ENCODE results near the gene RIC3. TPM values are rescaled to one million over a fixed set of nuclear protein-coding genes. Genes with fewer than 3 reads are reported as not detected.
A peak's percentile ranks its signal among the peaks of the same experiment; 100 is the strongest.

RIC3 gene
- total and polyA plus RNA-seq, 2 of the 8 experiments (the other 6 are each of a cell fraction or from before 2014, with no cell fraction given) = 6.4 to 15.5 TPM

- H3K23me2 ChIP-seq (ENCODE audit: low read depth, low read length) = no peaks in the 10 kb centered on the region
- no peaks in the 10 kb centered on the region for H3K79me1 ChIP-seq (ENCODE audit: low read depth, low read length)
- no peaks in the 10 kb centered on the region for H3K4me1 ChIP-seq (replicated peaks in 1 of 4; ENCODE audit: control insufficient read depth in 3 of 4, insufficient read depth in 4 of 4, low read length in 3 of 4)
- 0 out of 2 replicates have a peak overlapping the region, but pooled peaks have one; percentile 63 for H2BK12ac ChIP-seq (ENCODE audit: low read depth, low read length)
- H3K4ac ChIP-seq (replicated peaks; ENCODE audit: insufficient read length, low read depth, low read length) = no peak overlapping the region
- no peak overlapping the region for H4K91ac ChIP-seq (replicated peaks; ENCODE audit: insufficient read length, low read length)
- no peak overlapping the region for H2BK15ac ChIP-seq (ENCODE audit: low read length)
- TF ChIP-seq RFX5 (IDR thresholded peaks at IDR 0.05; ENCODE audit: borderline replicate concordance, low read depth, low read length) (no peak), CTCF (IDR thresholded peaks at IDR 0.05; ENCODE audit: control extremely low read depth in 1 of 3, insufficient read depth in 1 of 3, low read depth in 1 of 3, low read length in 3 of 3) (peak; percentile 35 to 60 (median 54)), RAD21 (IDR thresholded peaks at IDR 0.05 in 1 of 2, conservative IDR thresholded peaks at IDR 0.05 in 1 of 2; ENCODE audit: low read depth in 2 of 2, low read length in 2 of 2) (peak in 1 of 2 experiments; percentile 36; a peak in 3 of 4 replicates), CREB1 (IDR thresholded peaks at IDR 0.05) (0 out of 2 replicates have a peak, but pooled peaks have one; percentile 13), ASH2L (IDR thresholded peaks at IDR 0.05; ENCODE audit: low read length) (peak; percentile 55), BRCA1 (IDR thresholded peaks at IDR 0.05; ENCODE audit: low read depth, low read length) (no peak), POLR2AphosphoS5 (IDR thresholded peaks at IDR 0.05; ENCODE audit: low read depth, low read length) (0 out of 2 replicates have a peak, but pooled peaks have one; percentile 26), TCF12 (IDR thresholded peaks at IDR 0.05; ENCODE audit: low read depth, low read length) (peak; percentile 61; the same call in 1 of the 2 replicates), SRF (IDR thresholded peaks at IDR 0.05; ENCODE audit: low read depth, low read length) (peak; percentile 29; the same call in 1 of the 2 replicates), RNF2 (IDR thresholded peaks at IDR 0.05; ENCODE audit: borderline replicate concordance, low read depth, low read length, missing control alignments, poor library complexity, severe bottlenecking) (no peak)
- no peak overlapping the region for H3K14ac ChIP-seq (ENCODE audit: insufficient read length)
- no peak overlapping the region for H2AK5ac ChIP-seq (ENCODE audit: low read depth, low read length)
- no peaks in the 10 kb centered on the region for H3K79me2 ChIP-seq (ENCODE audit: control insufficient read depth in 1 of 2, insufficient read depth in 2 of 2, low read length in 2 of 2)
- no peak overlapping the region for H3K9ac ChIP-seq (replicated peaks in 1 of 4; ENCODE audit: extremely low read depth in 1 of 4, low read depth in 3 of 4, low read length in 3 of 4)
- DNase-seq (ENCODE audit: low read depth in 1 of 2, low spot score in 2 of 2) = peak in 1 of 2 experiments; percentile 71
- H4K8ac ChIP-seq (ENCODE audit: extremely low read depth, insufficient read depth, low read length) = no peak overlapping the region; the same call in 1 of the 2 replicates
- H3K56ac ChIP-seq (replicated peaks; ENCODE audit: insufficient read length, low read depth, low read length) = no peak overlapping the region
- H2BK120ac ChIP-seq (replicated peaks; ENCODE audit: low read depth, low read length) = no peak overlapping the region
- 0 out of 2 replicates have a peak overlapping the region, but pooled peaks have one; percentile 25 for H3K18ac ChIP-seq (ENCODE audit: extremely low read depth, low read length)
- H3K27me3 ChIP-seq (replicated peaks in 1 of 4; ENCODE audit: control insufficient read depth in 3 of 4, extremely low read depth in 1 of 4, insufficient read depth in 3 of 4, low read length in 3 of 4) = no peaks in the 10 kb centered on the region; a peak in 1 of 7 replicates
- H2BK20ac ChIP-seq (ENCODE audit: low read length) = no peak overlapping the region
- H3K4me3 ChIP-seq (ENCODE audit: extremely low read depth in 1 of 4, insufficient read depth in 2 of 4, low read depth in 3 of 4, low read length in 4 of 4) = no peak overlapping the region
- no peaks in the 10 kb centered on the region for H3K36me3 ChIP-seq (ENCODE audit: control insufficient read depth in 2 of 4, insufficient read depth in 4 of 4, low read length in 3 of 4)
- H4K5ac ChIP-seq (ENCODE audit: insufficient read length, low read depth, low read length) = no peak overlapping the region
- no peak overlapping the region for H2BK5ac ChIP-seq (ENCODE audit: low read depth, low read length)
- ChIA-PET POLR2A (ENCODE audit: partially characterized antibody) (no interaction called here), CTCF (ENCODE audit: partially characterized antibody) (interaction anchor here (0.7 to 4.7 kb wide), 8 partner anchors 10 to 434 kb away, joined by 3 to 39 read pairs (median 6); partner anchors contain the start of gene RIC3)
- H3K4me2 ChIP-seq (ENCODE audit: insufficient read depth in 1 of 2, low read depth in 2 of 2, low read length in 2 of 2) = peak overlapping the region in 1 of 2 experiments; percentile 24; a peak in 1 of 4 replicates
- WGBS, 2 experiments (ENCODE audit: extremely low coverage in 1 of 2, insufficient coverage in 1 of 2, insufficient read length in 1 of 2, insufficient replicate concordance in 2 of 2, low coverage in 1 of 2, low lambda C conversion rate in 2 of 2, missing lambda C conversion rate in 1 of 2) = 30% methylated on average over 4 of the region's 4 CpGs; no CpG with 5 or more reads in 1 of the 2 experiments
- peak overlapping the region; percentile 95 for H2AFZ ChIP-seq (ENCODE audit: low read length)
- FAIRE-seq = no peak
- H3K23ac ChIP-seq (ENCODE audit: insufficient read length) = no peak overlapping the region
- no peaks in the 10 kb centered on the region for H3K9me3 ChIP-seq (ENCODE audit: insufficient read depth in 2 of 2, low read depth in 1 of 2, low read length in 1 of 2)
- H3K27ac ChIP-seq (ENCODE audit: low read depth, low read length) = no peak overlapping the region
- H4K20me1 ChIP-seq (replicated peaks in 1 of 2; ENCODE audit: control insufficient read depth in 1 of 2, insufficient read depth in 2 of 2, low read length in 2 of 2) = no peaks in the 10 kb centered on the region
Measured at GRCh38 chr11:8180469-8180868, 11.6 kb upstream of the RIC3 start.
